ENCODE results near the gene FHIT.

DNA sequence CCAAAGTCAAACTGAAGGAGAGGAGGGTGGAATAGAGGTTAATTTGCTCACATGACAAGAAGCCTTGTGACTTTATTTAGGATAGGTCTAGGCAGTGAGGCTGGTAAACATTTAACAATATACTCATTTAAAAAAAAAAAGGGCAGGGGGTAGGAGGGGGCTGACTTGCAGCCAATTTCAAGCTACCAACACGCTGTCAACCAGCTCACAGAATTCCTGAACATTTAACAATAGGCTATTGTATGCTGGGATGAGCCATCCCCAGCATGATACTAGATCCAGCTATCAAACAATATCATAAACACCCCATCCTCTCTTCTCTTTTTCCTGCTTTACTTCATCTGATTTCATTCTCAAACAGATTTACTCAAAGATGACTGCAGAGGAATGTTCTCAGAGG is 1105.1 kb downstream of the FHIT start:
- TF ChIP-seq CTCF (IDR thresholded peaks at IDR 0.05): no peak
- TF ChIP-seq POLR2A (IDR thresholded peaks at IDR 0.05): no peak
